Neutrophil (primary cell): ENCODE results near the gene FGGY.

Experiments
- H3K27ac ChIP-seq: fragments of 200-600 bp; sonication (generic); 2 replicates; pipeline ENCODE4 v1.5.1; 2016; ENCODE audit warnings: mild to moderate bottlenecking, moderate library complexity
- H3K27me3 ChIP-seq: fragments of 200-600 bp; sonication (generic); 2 replicates; pipeline ENCODE4 v1.6.0; 2016; ENCODE audit warnings: mild to moderate bottlenecking
- H3K36me3 ChIP-seq: fragments of 200-600 bp; sonication (generic); 2 replicates; pipeline ENCODE4 v1.5.1; 2017
- H3K4me1 ChIP-seq, 2 experiments: fragments of 200-600 bp in 1 of 2; sonication (generic) in 1 of 2; 1 replicate in 1 of 2; 2 replicates in 1 of 2; pipeline versions ENCODE4 v1.5.1 to v1.6.1; 2013 to 2016; ENCODE audit warnings: low read depth in 1 of 2, low read length in 1 of 2, mild to moderate bottlenecking in 1 of 2, moderate library complexity in 1 of 2; ENCODE audit not compliant: control insufficient read depth in 1 of 2, insufficient read depth in 1 of 2
- H3K4me3 ChIP-seq, 2 experiments: fragments of 200-600 bp in 1 of 2; sonication (generic) in 1 of 2; 1 replicate in 1 of 2; 2 replicates in 1 of 2; pipeline ENCODE4 v1.5.1; 2013 to 2016; ENCODE audit warnings: low read depth in 1 of 2, low read length in 1 of 2, mild to moderate bottlenecking in 1 of 2, moderate library complexity in 1 of 2
- H3K9me3 ChIP-seq: fragments of 200-600 bp; sonication (generic); 2 replicates; pipeline ENCODE4 v1.5.1; 2016
- TF ChIP-seq, protein P1 (sequence below): fragments of 200-600 bp; sonication (generic); IDR thresholded peaks from 2 replicates; pipeline ENCODE4 v1.5.1; 2016; ENCODE audit warnings: antibody characterized with exemption

FGGY gene

DNA sequence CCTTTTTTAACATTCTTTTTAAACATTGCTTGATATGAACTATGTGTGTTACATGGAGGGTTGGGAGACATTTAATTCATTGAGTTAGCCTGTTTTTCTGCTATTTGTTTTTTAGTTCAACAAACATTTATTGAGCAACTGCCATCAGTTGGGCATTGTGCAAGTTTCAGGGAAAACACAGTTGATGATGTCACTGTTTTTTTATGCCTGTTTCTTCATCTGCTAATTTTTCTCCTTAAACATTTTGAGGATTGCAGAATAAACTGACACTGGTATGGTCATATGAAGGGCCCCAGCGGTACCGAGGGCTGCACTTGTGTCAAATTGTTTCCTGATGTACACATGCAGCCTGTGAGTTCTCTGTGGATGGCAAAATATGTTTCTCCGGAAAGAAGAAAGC lies 253.0 kb downstream of the FGGY start:
- TF ChIP-seq, protein P1, sequence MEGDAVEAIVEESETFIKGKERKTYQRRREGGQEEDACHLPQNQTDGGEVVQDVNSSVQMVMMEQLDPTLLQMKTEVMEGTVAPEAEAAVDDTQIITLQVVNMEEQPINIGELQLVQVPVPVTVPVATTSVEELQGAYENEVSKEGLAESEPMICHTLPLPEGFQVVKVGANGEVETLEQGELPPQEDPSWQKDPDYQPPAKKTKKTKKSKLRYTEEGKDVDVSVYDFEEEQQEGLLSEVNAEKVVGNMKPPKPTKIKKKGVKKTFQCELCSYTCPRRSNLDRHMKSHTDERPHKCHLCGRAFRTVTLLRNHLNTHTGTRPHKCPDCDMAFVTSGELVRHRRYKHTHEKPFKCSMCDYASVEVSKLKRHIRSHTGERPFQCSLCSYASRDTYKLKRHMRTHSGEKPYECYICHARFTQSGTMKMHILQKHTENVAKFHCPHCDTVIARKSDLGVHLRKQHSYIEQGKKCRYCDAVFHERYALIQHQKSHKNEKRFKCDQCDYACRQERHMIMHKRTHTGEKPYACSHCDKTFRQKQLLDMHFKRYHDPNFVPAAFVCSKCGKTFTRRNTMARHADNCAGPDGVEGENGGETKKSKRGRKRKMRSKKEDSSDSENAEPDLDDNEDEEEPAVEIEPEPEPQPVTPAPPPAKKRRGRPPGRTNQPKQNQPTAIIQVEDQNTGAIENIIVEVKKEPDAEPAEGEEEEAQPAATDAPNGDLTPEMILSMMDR, result no peak
- H3K36me3 ChIP-seq, result no peaks in the 10 kb centered on the region

DNA sequence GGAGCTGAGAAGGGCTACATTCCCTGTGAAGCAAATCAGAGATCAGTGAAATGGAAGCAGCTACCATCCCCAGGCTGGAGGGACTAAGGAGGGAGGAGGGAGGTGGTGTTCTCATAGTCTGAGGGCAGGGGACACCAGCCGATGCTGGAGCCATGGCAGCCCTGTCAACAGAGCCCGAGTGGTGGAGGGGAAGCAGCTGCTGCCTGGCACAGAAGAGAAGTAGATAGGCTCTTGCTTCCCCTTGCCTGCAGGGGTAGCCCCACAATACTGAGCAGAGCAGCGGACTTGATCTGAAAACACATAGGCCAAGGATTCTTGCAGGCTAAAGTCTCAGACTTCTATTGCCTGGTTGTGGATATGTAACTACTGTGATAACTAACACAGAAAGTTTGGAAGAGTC lies 255.1 kb downstream of the FGGY start:
- H3K36me3 ChIP-seq, result no peaks in the 10 kb centered on the region
- H3K27me3 ChIP-seq, result no peaks in the 10 kb centered on the region
- no peak overlapping the region for H3K4me3 ChIP-seq
- TF ChIP-seq, protein P1, result peak; percentile 48
- H3K9me3 ChIP-seq, result no peaks in the 10 kb centered on the region
- H3K4me1 ChIP-seq, result peaks cover 44 to 45% of the 10 kb centered on the region in 2 experiments
- peak overlapping the region; percentile 94 for H3K27ac ChIP-seq

More for the DNA sequence above, 253.0 kb downstream of the FGGY start:
- Histone ChIP-seq H3K4me3 (peak overlapping the region; percentile 44 to 47), H3K9me3 (no peaks in the 10 kb centered on the region), H3K27ac (peak overlapping the region; percentile 94), H3K27me3 (no peaks in the 10 kb centered on the region), H3K4me1 (peaks cover 44 to 45% of the 10 kb centered on the region in 2 experiments)

DNA sequence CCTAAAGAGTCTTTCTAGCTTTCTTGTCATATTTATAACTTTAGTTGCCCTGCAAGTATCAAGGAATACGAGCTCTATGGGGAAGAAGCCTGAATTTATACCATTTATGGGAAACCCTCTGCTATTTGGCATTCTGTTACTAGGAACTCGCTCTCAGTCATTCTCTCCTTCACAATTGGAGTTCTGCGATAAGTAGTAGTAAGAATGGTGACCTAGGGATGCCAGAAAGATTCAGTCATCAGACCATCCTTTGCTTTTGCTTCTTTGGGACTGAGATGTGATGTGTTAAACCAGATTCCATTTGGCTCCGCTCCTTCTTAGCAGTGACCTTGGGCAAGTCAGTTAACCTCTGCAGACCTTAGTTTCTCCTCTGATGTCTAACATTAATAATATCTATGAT lies 256.5 kb downstream of the FGGY start:
- no peak overlapping the region for H3K27ac ChIP-seq

DNA sequence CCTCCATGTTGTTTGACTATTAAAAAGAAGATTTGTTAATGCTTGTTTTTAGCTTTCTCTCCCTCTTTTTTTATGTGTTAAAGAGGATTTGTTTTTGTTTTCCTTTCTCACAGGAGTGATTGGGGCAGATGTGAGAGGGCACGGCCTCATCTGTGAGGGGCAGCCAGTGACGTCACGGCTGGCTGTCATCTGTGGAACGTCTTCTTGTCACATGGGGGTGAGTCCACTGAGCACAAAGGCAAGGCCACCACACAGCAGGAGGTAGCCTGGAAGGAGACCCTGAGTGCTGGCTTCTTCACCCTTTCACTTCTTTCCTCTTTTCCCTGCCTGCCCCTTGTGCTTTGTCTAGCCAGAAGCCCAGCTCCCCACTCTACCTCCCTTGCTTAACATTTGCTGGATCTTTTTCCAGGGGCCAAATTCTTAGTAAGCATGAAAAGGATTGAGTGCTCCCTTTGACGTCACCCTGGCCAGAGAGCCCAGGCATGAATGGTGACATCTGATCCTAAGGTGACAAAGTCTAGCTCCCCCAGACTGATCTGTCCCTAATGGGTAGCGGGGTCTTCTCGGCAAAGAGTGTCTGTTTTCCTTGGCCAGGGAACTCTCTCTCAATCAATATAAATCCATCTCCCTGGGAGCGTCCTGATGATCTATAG lies 257.2 kb downstream of the FGGY start:
- TF ChIP-seq, protein P1, result no peak
- H3K36me3 ChIP-seq, result no peaks in the 10 kb centered on the region

More for the DNA sequence above, 256.5 kb downstream of the FGGY start:
- H3K4me1 ChIP-seq, result peaks cover 44 to 45% of the 10 kb centered on the region in 2 experiments
- H3K9me3 ChIP-seq, result no peaks in the 10 kb centered on the region
- TF ChIP-seq, protein P1, result no peak
- H3K4me3 ChIP-seq, result no peak overlapping the region
- no peaks in the 10 kb centered on the region for H3K27me3 ChIP-seq
- no peaks in the 10 kb centered on the region for H3K36me3 ChIP-seq

DNA sequence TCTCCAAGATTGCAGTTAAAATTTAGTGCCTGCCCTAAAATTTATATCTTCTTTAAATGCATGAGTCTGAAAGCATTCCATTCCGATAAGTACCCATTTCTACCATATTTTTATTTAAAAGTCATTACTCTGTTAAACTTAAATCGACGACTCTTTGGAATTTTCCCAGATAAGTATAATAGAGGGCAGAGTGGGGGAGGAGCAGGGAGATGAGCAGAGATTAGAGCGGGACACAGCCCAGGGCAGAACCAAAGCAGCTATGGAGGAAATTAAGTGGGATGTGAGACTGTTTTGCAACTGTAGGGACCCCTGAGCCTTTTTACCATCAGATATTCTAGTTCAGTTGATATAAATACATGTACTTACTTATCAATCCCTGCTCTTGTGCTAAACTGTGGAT lies 257.9 kb downstream of the FGGY start:
- no peaks in the 10 kb centered on the region for H3K36me3 ChIP-seq
- H3K9me3 ChIP-seq, result no peaks in the 10 kb centered on the region
- H3K27ac ChIP-seq, result no peak overlapping the region
- no peaks in the 10 kb centered on the region for H3K27me3 ChIP-seq
- no peak overlapping the region for H3K4me3 ChIP-seq
- TF ChIP-seq, protein P1, result no peak
- peaks cover 33 to 34% of the 10 kb centered on the region in 2 experiments for H3K4me1 ChIP-seq

More for the DNA sequence above, 257.2 kb downstream of the FGGY start:
- no peaks in the 10 kb centered on the region for H3K27me3 ChIP-seq
- H3K27ac ChIP-seq, result no peak overlapping the region
- peaks cover 39 to 40% of the 10 kb centered on the region in 2 experiments for H3K4me1 ChIP-seq
- H3K9me3 ChIP-seq, result no peaks in the 10 kb centered on the region
- H3K4me3 ChIP-seq, result no peak overlapping the region
